GM18526 (cell line): ENCODE data around the gene PARS2.

ENCODE experiments used
- POLR2A ChIP-seq: IDR thresholded peaks from 3 replicates; pipeline ENCODE4 v1.6.1; 2011; ENCODE audit not compliant: insufficient read length; ENCODE audit errors: extremely low read depth

PARS2 gene

GRCh38 chr1:54723985-54724384 lies 40.3 kb downstream of the PARS2 start:
- no peak for TF ChIP-seq POLR2A

- TF ChIP-seq POLR2A = no peak
Measured at GRCh38 chr1:54721719-54722118, 42.6 kb downstream of the PARS2 start.

GRCh38 chr1:54716299-54717047 lies 47.9 kb downstream of the PARS2 start:
- no peak for TF ChIP-seq POLR2A

- peak; percentile 90 for TF ChIP-seq POLR2A
Measured at GRCh38 chr1:54715493-54716298, 48.6 kb downstream of the PARS2 start, which contains the start of gene TTC4. TSS of gene TTC4 (plus strand) at chr1:54715861. CDS start at chr1:54715909, 48 bp downstream.

- no peak for TF ChIP-seq POLR2A
Measured at GRCh38 chr1:54714881-54715492, 49.3 kb downstream of the PARS2 start.

GRCh38 chr1:54711536-54711935 lies 52.8 kb downstream of the PARS2 start:
- TF ChIP-seq POLR2A = no peak

GRCh38 chr1:54710841-54711240 lies 53.5 kb downstream of the PARS2 start:
- no peak for TF ChIP-seq POLR2A

- TF ChIP-seq POLR2A = no peak
Measured at GRCh38 chr1:54710434-54710833, 53.9 kb downstream of the PARS2 start.

- TF ChIP-seq POLR2A = no peak
Measured at GRCh38 chr1:54709547-54710292, 54.6 kb downstream of the PARS2 start.

- TF ChIP-seq POLR2A = no peak
Measured at GRCh38 chr1:54708385-54708784, 55.9 kb downstream of the PARS2 start.
